PC-3 (cell line): Measurements from ENCODE around the gene GCKR. TPM values are rescaled to one million over a fixed set of nuclear protein-coding genes. Genes with fewer than 3 reads are reported as not detected.
A peak's percentile ranks its signal among the peaks of the same experiment; 100 is the strongest.

Experiments
- ATAC-seq: fragments of 200-7000 bp; cut with Tn5 transposase; 2 replicates; pipeline ENCODE4 v1.9.1; 2020; ENCODE audit warnings: mild to moderate bottlenecking, moderate library complexity
- BruUV-seq: library from RNA; stranded (reverse); fragments of 400-500 nt; replicated peaks from 2 replicates; lab custom pipeline; 2021; lab: Mats Ljungman, UMichigan
- CTCF ChIA-PET: fragments of 300-600 bp; sonication (Branson Sonifier 250); formaldehyde crosslinking; loops from one replicate; lab custom pipeline; 2022; ENCODE audit warnings: antibody characterized with exemption; lab: Charles Lee
- POLR2A ChIA-PET: fragments of 300-600 bp; sonication (Branson Sonifier 250); formaldehyde crosslinking; loops from one replicate; lab custom pipeline; 2022; ENCODE audit warnings: antibody characterized with exemption; ENCODE audit not compliant: unreplicated experiment; lab: Charles Lee
- DNase-seq: peaks from one replicate; pipeline ENCODE4 v3.0.0-alpha.2; 2015
- H2AFZ ChIP-seq: fragments of 300-600 bp; sonication (generic); 2 replicates; pipeline ENCODE4 v1.6.0; 2016; ENCODE audit warnings: antibody characterized with exemption, low read length
- H3F3A ChIP-seq: fragments of 300-600 bp; sonication (generic); one replicate; pipeline ENCODE4 v1.6.0; 2017; ENCODE audit warnings: antibody characterized with exemption, low read length, control low read depth, mild to moderate bottlenecking; ENCODE audit not compliant: unreplicated experiment
- H3K27ac ChIP-seq: fragments of 300-600 bp; sonication (generic); 2 replicates; pipeline ENCODE4 v1.5.1; 2016; ENCODE audit warnings: mild to moderate bottlenecking, low read length
- H3K27me3 ChIP-seq: fragments of 300-600 bp; sonication (generic); 2 replicates; pipeline ENCODE4 v1.6.1; 2016; ENCODE audit warnings: low read length, mixed read lengths
- H3K36me3 ChIP-seq: fragments of 300-600 bp; sonication (generic); 2 replicates; pipeline ENCODE4 v1.6.1; 2016; ENCODE audit warnings: low read depth, mixed run types, low read length, mixed read lengths
- H3K4me1 ChIP-seq: fragments of 300-600 bp; sonication (generic); 2 replicates; pipeline ENCODE4 v1.5.1; 2016; ENCODE audit warnings: low read length; ENCODE audit not compliant: insufficient read depth
- H3K4me2 ChIP-seq: fragments of 300-600 bp; sonication (generic); 2 replicates; pipeline ENCODE4 v1.6.0; 2016; ENCODE audit warnings: low read length
- H3K4me3 ChIP-seq: fragments of 300-600 bp; sonication (generic); 2 replicates; pipeline ENCODE4 v1.5.1; 2016; ENCODE audit warnings: mild to moderate bottlenecking, low read length, mixed read lengths
- H3K79me2 ChIP-seq: fragments of 300-600 bp; sonication (generic); 2 replicates; pipeline ENCODE4 v1.6.1; 2017; ENCODE audit warnings: low read length, mixed read lengths
- H3K9ac ChIP-seq: fragments of 300-600 bp; sonication (generic); 2 replicates; pipeline ENCODE4 v1.6.0; 2016; ENCODE audit warnings: mild to moderate bottlenecking, low read length
- H3K9me2 ChIP-seq: fragments of 300-600 bp; sonication (generic); replicated peaks from 2 replicates; pipeline ENCODE4 v1.6.1; 2016; ENCODE audit warnings: mixed run types, low read length, mixed read lengths
- H3K9me3 ChIP-seq: fragments of 300-600 bp; sonication (generic); 2 replicates; pipeline ENCODE4 v1.6.1; 2016; ENCODE audit warnings: low read length, mixed read lengths
- H4K20me1 ChIP-seq: fragments of 300-600 bp; sonication (generic); 2 replicates; pipeline ENCODE4 v1.6.1; 2016; ENCODE audit warnings: low read length, mixed read lengths
- CTCF ChIP-seq: fragments of 300-600 bp; sonication (generic); conservative IDR thresholded peaks from 2 replicates; pipeline ENCODE4 v1.5.1; 2017; ENCODE audit warnings: antibody characterized with exemption, low read depth, mild to moderate bottlenecking, low read length
- EZH2 ChIP-seq: fragments of 300-600 bp; sonication (generic); IDR thresholded peaks from one replicate; pipeline ENCODE4 v1.6.1; 2017; ENCODE audit warnings: antibody characterized with exemption, mild to moderate bottlenecking, low read length; ENCODE audit not compliant: unreplicated experiment
- EZH2phosphoT487 ChIP-seq: fragments of 300-600 bp; sonication (generic); IDR thresholded peaks from 2 replicates; pipeline ENCODE4 v1.6.1; 2018; ENCODE audit warnings: mild to moderate bottlenecking, antibody characterized with exemption, low read length, borderline replicate concordance
- intact Hi-C: fragments of 100-400 bp; cut with micrococcal nuclease; formaldehyde crosslinking; loops from 2 replicates; pipeline ENCODE4 v1.9.0; 2023
- total RNA-seq: library from RNA; depleted of rRNA; stranded (reverse); fragments of >200 nt; gene quantifications from 2 replicates; pipeline ENCODE4 v1.2.3, GENCODE V29; 2014

GCKR gene
- total RNA-seq, 1 experiment from 2014 or later: not detected

DNA sequence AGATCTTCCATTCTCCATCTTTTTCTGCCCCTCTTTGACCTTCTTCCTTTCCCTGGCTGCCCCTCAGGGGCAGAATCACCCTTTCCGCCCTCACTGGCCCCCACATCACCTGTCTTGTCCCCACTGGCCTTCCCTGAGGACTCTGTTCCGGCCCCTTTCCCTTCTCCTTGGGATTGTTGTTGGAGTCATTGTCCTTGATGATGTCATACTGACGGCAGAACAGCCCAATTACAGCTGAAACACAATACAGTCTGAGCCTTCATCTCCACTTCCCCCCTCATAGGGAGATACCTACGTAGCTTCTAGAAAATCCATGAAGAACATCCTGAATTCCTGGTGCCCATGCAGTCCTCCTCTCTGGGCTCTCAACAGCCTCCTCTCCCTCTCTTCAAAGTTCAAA, 4.1 kb upstream of the GCKR start:
- Histone ChIP-seq H3K36me3 (no peaks in the 10 kb centered on the region), H3K9ac (no peak overlapping the region), H3K4me3 (no peak overlapping the region), H3F3A (no peaks in the 10 kb centered on the region), H3K4me1 (peaks cover 16% of the 10 kb centered on the region), H2AFZ (no peak overlapping the region), H3K27ac (no peak overlapping the region), H3K27me3 (no peaks in the 10 kb centered on the region), H3K4me2 (no peak overlapping the region), H3K9me2 (no peaks in the 10 kb centered on the region), H3K79me2 (0 out of 2 replicates have a peak, but pooled peaks cover 5% of the 10 kb centered on the region), H3K9me3 (no peaks in the 10 kb centered on the region), H4K20me1 (no peaks in the 10 kb centered on the region)
- ChIA-PET POLR2A (no interaction called here), CTCF (no interaction called here)
- ATAC-seq: no peak
- intact Hi-C loops: no loop called here
- BruUV-seq: no TSS peak
- DNase-seq: no peak
- TF ChIP-seq CTCF (no peak), EZH2 (no peak), EZH2phosphoT487 (no peak)

- ATAC-seq (no peak), DNase-seq (no peak)
- CTCF ChIA-PET: no interaction called here
- no peaks in the 10 kb centered on the region for H3K9me2 ChIP-seq
- H3F3A ChIP-seq: no peaks in the 10 kb centered on the region
- H2AFZ ChIP-seq: no peak overlapping the region
- no peaks in the 10 kb centered on the region for H3K79me2 ChIP-seq
- H3K36me3 ChIP-seq: no peaks in the 10 kb centered on the region
- no peaks in the 10 kb centered on the region for H4K20me1 ChIP-seq
- no peaks in the 10 kb centered on the region for H3K27me3 ChIP-seq
- no peaks in the 10 kb centered on the region for H3K9me3 ChIP-seq
- H3K4me1 ChIP-seq: peaks cover 12% of the 10 kb centered on the region
- TF ChIP-seq EZH2phosphoT487: no peak
- no peak for TF ChIP-seq EZH2
- no peak for TF ChIP-seq CTCF
- H3K4me2 ChIP-seq: no peak overlapping the region
- BruUV-seq: no TSS peak
- intact Hi-C loops: no loop called here
- POLR2A ChIA-PET: no interaction called here
- H3K27ac ChIP-seq: no peak overlapping the region
- H3K4me3 ChIP-seq: no peak overlapping the region
- H3K9ac ChIP-seq: no peak overlapping the region
Observed at GRCh38 chr2:27493948-27494283, 2.7 kb upstream of the GCKR start.

DNA sequence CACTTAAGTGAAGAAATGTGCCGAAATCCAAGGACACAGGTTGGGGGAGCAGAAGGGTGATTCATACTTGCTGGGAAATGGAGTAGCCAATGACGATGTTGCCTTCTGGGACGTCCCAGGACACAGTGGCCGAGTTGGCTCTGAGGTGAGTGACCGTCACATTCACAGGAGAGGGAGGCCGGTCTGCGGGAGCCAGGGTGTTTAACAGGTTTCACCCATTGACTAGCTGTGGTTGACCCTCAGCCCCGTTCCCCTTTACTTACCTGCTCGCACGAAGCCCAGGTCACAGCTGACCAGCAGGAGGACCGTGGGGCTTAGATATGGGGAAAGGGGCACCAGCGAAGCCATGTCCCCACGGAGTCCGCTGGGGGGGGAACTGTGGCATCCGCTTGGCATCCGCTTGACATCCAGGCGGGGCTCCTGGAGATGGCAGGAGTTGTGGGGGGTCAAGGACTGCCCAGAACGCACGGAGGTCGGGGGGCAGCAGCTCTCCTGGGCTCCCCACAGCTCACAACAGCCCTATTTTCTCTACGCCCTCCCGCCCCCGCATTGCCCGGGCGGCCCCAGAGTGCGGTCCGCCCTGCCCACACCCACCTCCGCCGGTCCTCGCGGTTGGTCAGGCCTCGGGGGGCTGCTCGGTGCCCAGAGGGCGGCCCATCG, 2.2 kb upstream of the GCKR start:
- POLR2A ChIA-PET: no interaction called here
- H3K27ac ChIP-seq: no peak overlapping the region
- TF ChIP-seq CTCF (no peak), EZH2phosphoT487 (no peak), EZH2 (no peak)
- no peaks in the 10 kb centered on the region for H3K9me2 ChIP-seq
- H3K9ac ChIP-seq: no peak overlapping the region
- BruUV-seq: TSS peak; percentile 26
- CTCF ChIA-PET: no interaction called here
- H3F3A ChIP-seq: no peaks in the 10 kb centered on the region
- no peaks in the 10 kb centered on the region for H4K20me1 ChIP-seq
- DNase-seq: no peak
- intact Hi-C loops: no loop called here
- peak overlapping the region; percentile 89 for H3K4me3 ChIP-seq
- no peaks in the 10 kb centered on the region for H3K36me3 ChIP-seq
- 0 out of 2 replicates have a peak, but pooled peaks have one; percentile 3 for ATAC-seq
- no peaks in the 10 kb centered on the region for H3K79me2 ChIP-seq
- H2AFZ ChIP-seq: peak overlapping the region; percentile 100; the same call in 1 of the 2 replicates
- peak overlapping the region; percentile 100 for H3K4me2 ChIP-seq
- no peaks in the 10 kb centered on the region for H3K27me3 ChIP-seq
- no peaks in the 10 kb centered on the region for H3K9me3 ChIP-seq
- H3K4me1 ChIP-seq: peaks cover 9% of the 10 kb centered on the region; the same call in 1 of the 2 replicates
